Right lung (tissue), 5 donors: ENCODE measurements around the gene CCDC3. TPM values are rescaled to one million over a fixed set of nuclear protein-coding genes. Genes with fewer than 3 reads are reported as not detected.

Experiments
- polyA plus RNA-seq, 5 donors: library from polyadenylated mRNA; unstranded; fragments of 120-200 nt; gene quantifications; one replicate each; pipeline versions ENCODE4 v1.2.1 to v1.2.3, GENCODE V29; 2013; ENCODE audit warnings: inconsistent platforms in 1 of 5, low replicate concordance in 1 of 5; ENCODE audit not compliant: insufficient read length in 5 of 5, insufficient read depth in 1 of 5

Gene CCDC3
- polyA plus RNA-seq, 5 donors = 6.6 to 11.7 (median 8.4) TPM

Other genes with a start within 250 kb of the CCDC3 start
- 10 to 100 TPM; 31.1 to 40.7 (median 35.4) TPM for gene OPTN, start 98.5 kb upstream of the CCDC3 start, polyA plus RNA-seq
- 10 to 100 TPM in 2 of 5 donors, 1 to 10 TPM in 3; 7.4 to 14.1 (median 9.7) TPM for gene MCM10, start 159.8 kb upstream of the CCDC3 start, polyA plus RNA-seq
- gene UCMA, start 232.7 kb upstream of the CCDC3 start, polyA plus RNA-seq = under 1 TPM in 3 of 5 donors, not detected in 2; 0.29 to 0.41 (median 0.37) TPM